Measurements from ENCODE around the gene CROCC.

CROCC gene

GRCh38 chr1:16988210-16988609, 66.5 kb downstream of the CROCC start:
- DNase-seq = no peak

DNA sequence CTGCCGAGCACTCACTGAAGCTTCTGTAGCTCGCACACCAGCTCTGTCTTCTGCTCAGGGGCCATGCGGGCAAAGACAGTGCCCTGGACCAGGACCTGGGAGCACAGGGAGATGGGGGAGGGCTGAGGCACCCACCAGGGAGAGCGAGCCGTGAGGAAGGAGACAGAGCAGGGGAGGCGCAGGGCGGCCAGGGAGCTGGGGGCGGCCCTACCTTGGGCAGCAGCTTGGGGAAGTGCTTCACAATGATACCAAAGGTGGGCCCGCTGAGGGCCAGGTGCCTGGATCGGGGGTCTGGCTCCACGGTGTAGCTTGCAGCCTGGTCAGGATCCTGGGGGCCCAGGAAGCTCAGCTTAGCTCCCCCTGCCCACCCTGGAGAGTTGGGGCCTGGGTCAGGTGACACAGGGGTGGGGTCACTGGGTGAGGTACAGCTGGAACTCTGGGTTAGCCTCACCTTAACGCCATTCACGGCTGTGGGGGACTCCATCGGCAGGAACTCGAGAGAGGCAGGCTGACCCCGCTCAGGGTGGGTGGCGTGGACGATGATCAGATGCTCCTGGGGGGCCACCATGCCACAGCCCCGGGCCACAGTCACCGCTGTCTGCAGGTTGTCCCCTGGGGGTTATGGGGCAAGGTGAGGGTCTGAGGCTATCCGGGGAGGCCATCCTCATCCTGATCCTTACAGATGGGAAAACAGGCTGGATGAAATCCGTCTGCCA, 68.1 kb downstream of the CROCC start:
- no peak for DNase-seq

GRCh38 chr1:16991571-16991970, 69.8 kb downstream of the CROCC start:
- no peak for DNase-seq

- DNase-seq = no peak
These were observed 70.4 kb downstream of the CROCC start for GRCh38 chr1:16992102-16992501.

GRCh38 chr1:16992675-16993074, 70.9 kb downstream of the CROCC start:
- no peak for DNase-seq

DNA sequence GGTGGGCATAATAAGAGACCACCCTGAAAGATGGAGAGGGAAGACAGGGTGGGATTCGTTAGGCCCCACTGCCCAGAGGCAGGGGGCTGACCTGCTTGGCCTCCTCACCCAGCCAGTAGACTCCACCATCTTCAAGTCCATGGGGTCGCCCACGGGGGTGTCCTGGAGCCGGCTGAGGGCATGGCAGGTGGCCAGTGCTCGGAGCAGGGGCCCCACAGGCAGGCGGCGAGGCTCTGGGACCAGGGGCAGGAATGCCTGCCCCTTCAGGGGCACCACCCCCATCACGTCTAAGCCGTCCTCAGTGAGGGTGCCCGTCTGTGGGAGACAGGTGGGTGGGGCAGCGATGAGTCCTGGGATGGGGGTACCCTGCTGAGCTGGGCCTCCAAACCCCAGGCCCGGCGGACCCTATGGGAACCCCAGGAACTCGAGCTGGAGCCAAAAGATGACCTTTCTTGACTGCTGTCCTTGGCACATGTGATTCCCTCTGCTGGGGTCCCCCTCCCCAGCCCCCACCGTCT, 71.8 kb downstream of the CROCC start:
- DNase-seq = no peak

DNA sequence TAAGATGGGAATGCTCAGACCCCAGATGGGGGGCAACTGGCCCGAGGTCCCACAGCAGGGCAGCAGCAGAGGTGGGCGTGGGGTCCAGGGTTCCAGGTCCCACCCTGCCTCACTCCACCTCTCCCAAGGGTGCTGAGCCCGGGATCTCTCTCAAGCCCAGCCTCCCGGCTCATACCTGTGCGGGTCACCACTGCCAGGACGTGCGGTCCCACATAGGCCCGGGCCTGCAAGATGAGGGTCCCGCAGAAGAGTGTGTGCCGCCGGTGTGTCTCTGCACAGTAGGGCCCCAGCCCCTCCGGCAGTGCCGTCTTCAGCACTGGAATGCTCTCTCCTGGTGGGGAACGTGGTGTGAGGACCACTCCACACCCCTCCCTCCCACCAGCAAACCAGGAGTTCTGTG, 75.1 kb downstream of the CROCC start:
- no peak for DNase-seq

- no peak for DNase-seq
These were observed 76.9 kb downstream of the CROCC start for GRCh38 chr1:16998589-16998988.

GRCh38 chr1:16999863-17000262, 78.1 kb downstream of the CROCC start:
- DNase-seq = no peak

DNA sequence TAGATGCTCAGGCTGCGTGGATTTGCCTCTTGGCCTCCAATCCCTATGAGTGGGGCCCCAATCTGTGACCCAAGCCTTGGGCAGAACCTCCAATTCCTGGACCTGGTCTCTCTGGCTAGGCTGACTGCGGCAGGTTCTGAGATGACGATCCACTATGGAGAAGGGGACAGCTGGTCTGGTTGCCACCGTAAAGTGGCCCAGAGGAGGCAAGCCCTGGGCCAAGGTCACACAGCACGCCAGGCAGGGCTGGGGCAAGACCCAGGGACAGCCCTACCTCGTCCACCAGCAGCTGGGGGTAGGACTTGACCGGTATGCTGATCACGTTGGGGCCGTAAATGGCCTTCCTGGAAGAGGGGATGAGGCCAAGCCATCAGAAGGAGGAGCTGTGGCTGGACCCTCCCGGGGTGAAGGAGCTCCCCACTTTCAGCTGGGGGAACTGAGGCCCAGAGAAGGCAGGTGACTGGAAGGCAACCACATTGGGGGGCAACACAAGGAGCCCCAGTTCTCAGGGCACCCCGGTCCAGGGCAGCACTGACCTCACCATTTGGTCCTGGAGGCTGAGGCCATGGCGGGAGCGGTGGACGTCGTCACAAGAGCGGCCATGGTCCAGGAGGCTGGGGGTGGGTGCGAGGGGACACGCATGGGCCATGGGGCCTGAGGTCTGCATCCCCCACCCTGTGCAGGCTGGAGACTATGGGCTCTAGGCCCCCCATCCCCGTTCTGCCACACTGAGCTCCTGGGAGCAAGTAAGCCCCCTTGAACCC, 80.2 kb downstream of the CROCC start:
- no peak for DNase-seq

DNA sequence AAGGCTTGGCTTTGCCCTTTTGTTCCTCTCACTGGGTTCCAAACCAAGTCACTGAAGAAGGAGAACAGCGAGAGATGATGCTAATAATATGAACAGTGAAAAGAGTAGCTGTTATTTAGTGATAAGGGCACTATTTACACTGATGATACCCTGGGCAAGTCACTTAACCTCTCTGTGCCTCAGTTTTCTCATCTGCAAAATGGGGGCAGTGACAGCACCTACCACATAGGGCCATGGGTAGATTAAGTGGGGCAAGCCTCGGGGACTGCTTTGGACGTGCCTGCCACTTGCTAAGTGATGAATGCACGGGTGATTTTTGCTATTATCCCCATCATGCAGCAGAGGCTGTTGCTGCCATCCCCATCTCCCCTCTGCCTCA, 80.8 kb downstream of the CROCC start:
- no peak for DNase-seq

GRCh38 chr1:17004466-17005364, 83.0 kb downstream of the CROCC start:
- DNase-seq = no peak

- no peak for DNase-seq
These were observed 83.6 kb downstream of the CROCC start for GRCh38 chr1:17005365-17005740.

DNA sequence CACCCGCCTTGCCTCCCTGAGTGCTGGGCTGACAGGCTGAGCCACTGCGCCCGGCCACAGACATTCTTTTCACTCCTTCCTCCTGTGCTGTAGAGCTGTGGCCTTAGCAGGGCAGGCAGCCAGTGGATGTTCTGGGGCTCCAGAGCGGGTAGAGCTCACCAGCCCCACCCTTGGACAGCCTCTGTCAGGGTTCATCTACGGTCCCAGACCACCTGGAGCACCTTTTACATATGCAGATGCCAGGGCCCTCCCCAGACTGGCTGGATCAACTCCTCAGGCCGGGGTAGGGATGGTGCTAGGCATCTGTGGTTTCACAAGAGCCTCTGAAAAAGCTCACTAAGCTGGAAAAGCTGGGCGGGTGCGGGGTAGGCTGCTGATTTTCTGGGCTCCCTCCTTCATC, 85.4 kb downstream of the CROCC start:
- DNase-seq = no peak

GRCh38 chr1:17008208-17008855, 86.6 kb downstream of the CROCC start:
- no peak for DNase-seq

GRCh38 chr1:17009706-17010105, 88.0 kb downstream of the CROCC start:
- no peak for DNase-seq

GRCh38 chr1:17011092-17011438, 89.3 kb downstream of the CROCC start:
- no peak for DNase-seq

DNA sequence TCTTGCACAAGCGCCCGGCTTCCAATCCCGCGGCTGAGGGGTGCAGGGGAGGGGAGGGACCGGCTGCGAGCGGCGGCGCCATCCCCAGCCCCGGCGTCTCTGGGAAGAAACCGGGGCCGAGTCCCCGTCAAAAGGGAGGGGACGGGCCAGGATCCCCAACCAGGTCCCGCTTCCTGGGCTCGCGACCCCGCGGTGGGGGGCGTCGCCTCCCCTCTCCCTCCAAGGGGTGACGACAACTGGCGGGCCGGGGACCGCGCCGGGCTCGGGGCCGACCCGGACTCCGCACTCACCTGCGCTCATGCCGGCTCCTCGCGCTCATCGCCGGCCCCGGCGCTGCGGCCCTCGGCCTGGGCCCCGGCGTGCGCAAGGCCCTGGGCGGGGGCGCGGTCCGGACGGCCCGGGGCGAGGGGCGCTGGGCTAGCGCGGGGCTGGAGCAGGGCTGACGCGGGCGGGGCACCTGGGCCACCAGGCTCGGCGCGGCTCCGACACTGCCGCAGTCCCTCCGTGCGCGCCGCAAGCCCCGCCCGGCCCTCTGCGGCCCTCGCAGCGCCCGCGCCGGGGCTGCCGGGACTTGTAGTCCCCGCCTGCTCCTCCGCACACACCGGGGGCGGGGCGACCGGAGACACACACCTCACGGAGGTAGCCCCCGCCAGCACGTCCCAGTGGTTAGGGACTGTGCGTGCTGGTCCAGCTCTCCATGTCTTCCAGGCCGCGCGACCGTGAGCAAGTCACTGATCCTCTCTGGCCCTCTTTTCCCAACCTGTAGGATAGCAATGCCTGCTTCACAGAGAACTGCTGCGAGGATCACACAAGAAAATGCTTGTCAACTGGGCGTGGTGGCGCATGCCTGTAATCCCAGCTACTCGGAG, 89.9 kb downstream of the CROCC start, which contains the start of gene ATP13A2:
ATP13A2 (minus strand) TSS at position 490 of the 869 bp plus-strand sequence; CDS start at position 300, 190 bp downstream.
- peak; percentile 70 for DNase-seq

DNA sequence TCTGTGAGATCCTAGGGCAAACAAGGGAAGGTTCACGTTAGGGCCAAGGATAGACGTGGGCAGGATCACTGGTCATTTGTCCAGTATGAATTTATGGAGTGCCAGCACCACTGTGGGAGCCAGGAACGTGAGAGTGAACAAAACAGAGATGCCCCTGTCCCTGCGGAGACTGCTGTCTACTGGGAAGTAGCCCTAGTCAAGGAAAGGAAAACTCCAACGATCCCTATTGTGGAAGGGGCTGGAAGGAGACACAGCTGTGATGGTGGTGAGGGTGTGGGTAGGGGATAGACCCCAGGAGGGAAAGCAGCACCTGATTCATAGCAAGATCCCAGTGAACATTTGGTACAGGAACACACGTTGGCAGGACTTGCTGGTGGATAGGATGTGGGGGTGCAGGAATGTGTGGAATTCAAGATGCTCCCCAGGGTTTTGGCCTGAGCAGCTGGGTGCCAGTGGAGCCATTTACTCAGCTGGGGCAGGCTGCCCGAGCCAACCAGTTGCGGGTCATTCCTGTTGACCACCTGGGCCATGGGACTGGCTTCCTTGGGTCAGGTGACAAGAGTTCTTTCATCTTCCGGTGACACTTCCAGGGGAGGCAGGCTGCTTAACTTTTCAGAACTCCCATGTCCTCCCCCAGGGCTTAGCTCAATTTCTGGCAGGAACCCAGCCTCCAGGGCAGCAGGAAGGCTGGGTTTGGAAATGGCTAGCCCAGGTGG, 91.2 kb downstream of the CROCC start:
- no peak for DNase-seq

- no peak for DNase-seq
These were observed 92.0 kb downstream of the CROCC start for GRCh38 chr1:17013491-17014320.
